Stimulated activated CD4-positive, alpha-beta T cell treated with anti-CD3 and anti-CD28 coated beads, Interleukin-4, amount 100 ng/mL, for 1 hour (primary cell): ENCODE results near the gene FAM13A.

Experiments
- DNase-seq: peaks from one replicate; pipeline ENCODE4 v3.0.0-alpha.2; 2020

The FAM13A gene

GRCh38 chr4:88738180-88738579 is 318.8 kb downstream of the FAM13A start:
- no peak for DNase-seq

DNA sequence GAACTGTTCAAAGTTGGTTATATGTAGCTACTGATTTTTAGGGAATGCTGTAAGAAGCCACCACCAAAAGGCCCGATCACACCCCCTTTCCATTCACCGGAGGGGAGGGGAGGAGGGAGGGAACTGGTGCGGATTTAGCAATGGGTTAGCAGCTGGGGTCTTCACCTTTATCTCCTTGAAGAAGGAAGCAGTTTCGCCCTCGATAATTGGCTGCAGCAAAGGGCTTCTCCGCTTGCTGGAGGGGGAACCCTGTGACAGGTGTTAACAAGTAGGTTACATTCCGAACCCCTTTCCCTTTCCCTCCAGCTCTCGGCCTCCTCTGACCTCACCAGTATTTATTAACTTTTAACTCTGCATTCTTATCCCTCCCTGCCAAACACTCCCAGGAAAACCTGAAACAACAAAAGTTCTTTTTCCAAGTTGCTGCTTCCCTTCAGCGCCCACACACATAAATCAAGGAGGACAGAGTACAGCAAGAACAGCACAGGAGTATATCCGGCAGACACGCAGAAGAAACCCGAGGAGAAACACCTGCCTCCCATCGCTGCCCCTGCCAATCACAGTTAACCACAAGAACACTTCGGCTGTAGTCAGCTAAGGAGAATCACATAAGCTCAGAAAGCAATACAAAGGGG is 319.6 kb downstream of the FAM13A start:
- DNase-seq = peak; percentile 7

DNA sequence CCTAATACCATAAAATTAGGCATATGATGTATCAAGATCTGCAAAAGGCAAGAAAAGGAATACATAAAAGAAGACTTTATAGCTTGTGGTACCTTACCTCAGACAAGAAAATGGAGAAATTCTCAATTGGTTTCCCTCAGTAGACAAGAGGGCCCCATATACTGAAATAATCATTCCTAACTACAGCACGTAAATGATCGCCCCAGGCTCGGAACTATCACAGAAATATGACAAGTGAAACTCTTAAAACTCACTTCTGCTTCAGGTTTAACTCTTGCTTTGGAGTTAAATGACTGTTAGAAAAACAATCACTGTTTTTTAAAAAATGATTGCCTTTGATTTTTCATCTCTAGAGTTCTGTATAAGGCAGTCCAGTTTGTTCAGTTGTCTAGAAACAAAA is 320.7 kb downstream of the FAM13A start:
- no peak for DNase-seq

- DNase-seq = no peak
Measured at GRCh38 chr4:88735564-88735963, 321.4 kb downstream of the FAM13A start.

GRCh38 chr4:88734403-88734949 is 322.5 kb downstream of the FAM13A start:
- no peak for DNase-seq

- no peak for DNase-seq
Measured at GRCh38 chr4:88732714-88733368, 324.1 kb downstream of the FAM13A start.

DNA sequence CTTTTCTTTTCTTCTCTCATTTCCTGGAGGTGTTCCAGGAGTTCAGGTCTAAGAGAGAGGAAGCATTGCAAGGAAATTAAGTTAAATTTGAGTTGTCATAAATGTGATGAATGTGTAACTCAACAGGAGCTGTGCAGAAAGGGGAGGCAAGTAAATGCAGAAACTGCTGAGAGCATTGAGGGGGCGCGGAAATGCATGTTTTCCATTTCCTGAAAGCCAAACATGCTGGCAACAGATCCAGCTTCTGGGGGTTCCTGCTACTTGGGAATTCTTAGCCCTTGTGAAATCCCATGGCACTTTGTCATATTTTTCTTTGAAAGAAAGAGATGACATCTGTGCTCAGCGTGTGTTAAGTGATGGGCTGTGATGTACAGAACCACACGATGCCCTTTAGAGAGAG is 325.6 kb downstream of the FAM13A start:
- no peak for DNase-seq

- no peak for DNase-seq
Measured at GRCh38 chr4:88730811-88731210, 326.2 kb downstream of the FAM13A start.

DNA sequence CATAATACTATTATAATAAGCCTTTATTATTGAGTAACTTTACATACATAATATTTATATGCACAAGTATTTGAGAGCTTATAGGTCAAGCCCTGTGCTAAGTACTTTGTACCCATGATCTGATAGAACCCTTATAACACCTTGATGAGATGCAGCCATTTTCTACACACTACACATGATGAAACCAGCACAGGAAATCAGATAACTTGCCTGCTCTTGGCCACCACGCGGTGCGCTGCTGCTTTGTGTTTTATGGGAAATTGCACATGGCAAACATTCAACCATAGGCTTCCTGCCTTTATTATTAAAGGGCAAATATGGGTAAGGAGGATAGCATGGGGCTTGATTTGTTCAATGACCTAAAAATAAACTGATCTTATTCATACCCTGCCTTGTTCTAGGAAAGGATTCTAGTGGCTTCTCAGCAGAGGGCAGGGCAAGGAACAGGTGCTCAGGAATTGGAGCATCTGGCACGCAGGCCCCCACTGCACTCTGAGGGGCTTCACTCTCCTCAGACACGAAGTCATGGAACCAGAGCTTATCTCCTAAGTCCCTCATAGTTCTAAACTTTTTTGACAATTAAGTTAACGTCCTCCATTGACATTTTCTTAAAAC is 327.7 kb downstream of the FAM13A start:
- no peak for DNase-seq

DNA sequence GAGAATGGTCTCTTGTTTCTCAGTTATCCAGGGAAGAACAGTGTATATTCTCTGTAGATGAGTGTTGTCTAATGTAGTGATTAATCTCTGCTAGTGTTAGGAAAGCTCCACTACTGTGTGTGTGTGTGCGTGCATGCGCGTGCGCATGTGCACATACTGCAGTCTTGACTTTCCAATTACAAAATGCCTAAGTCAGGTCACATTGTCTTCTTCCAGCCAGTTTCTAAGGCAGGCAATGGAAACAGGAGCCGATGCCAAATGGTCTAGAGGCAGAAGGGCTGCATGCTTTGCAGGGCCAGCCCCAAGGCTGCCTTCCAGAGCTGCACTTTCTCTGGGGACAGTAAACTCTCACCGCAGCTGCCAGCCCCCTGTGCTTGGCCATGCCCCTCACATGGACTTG is 328.8 kb downstream of the FAM13A start:
- no peak for DNase-seq

DNA sequence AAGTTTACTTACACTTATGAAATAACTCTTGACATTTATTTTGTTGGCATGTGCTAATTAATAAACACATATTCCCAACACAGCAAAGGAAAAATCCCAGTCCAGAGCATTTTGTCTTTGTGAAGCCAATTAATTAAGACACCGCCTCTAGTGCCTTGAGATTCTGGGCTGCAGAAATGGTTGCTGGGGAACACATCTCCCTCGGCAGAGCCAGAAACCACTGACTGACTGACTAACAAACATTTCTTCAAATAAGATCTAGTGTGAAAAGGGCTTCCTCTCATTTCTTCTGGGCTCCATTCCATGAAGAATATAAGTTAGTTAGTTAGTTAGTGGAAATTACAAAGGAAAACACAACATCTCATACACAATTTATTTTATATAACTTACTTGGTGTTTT is 331.0 kb downstream of the FAM13A start:
- DNase-seq = no peak

GRCh38 chr4:88725143-88725542 is 331.8 kb downstream of the FAM13A start:
- no peak for DNase-seq

DNA sequence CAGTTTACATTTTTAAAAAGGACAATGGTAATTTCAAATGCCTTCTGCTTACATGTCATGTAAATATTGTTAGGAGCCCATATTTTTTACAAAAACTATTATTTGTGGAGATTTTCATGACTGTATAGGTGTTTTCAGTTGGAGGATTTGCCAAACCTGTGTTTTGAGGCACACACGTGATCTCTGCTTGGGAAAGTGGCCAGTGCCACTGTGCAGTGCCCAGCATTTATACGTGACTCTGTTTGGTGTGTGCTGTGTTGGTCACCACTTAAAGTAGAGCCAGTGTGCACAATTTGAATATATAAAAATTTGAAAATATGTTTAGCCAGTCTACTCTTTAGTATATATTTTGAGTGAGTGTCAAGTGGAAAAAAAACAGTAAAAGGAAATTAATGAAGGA is 332.6 kb downstream of the FAM13A start:
- no peak for DNase-seq

GRCh38 chr4:88722828-88723227 is 334.2 kb downstream of the FAM13A start:
- no peak for DNase-seq

DNA sequence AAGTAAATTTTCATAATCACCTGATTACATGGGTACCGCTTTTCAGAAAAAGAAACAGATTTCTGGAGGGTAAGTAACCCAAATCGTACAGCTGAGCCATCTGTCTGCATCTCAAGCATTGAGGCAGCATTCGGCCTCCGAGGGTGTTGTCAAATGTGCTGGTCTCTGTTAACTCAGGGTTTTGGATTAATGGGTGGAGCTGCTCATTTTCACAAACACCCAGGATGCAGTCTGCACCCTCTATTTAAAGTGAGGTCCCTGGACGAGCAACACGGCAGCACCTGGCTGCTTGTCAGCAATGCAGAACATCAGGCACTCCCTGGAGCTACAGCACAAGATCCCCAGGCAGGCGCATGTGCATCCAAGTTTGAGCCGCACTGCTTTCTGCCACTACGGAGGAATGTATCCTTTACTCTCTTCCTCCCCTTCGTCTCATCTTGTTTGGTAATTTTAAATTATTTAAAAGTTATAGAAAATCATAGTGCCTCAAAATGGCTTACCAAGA is 334.7 kb downstream of the FAM13A start:
- no peak for DNase-seq

DNA sequence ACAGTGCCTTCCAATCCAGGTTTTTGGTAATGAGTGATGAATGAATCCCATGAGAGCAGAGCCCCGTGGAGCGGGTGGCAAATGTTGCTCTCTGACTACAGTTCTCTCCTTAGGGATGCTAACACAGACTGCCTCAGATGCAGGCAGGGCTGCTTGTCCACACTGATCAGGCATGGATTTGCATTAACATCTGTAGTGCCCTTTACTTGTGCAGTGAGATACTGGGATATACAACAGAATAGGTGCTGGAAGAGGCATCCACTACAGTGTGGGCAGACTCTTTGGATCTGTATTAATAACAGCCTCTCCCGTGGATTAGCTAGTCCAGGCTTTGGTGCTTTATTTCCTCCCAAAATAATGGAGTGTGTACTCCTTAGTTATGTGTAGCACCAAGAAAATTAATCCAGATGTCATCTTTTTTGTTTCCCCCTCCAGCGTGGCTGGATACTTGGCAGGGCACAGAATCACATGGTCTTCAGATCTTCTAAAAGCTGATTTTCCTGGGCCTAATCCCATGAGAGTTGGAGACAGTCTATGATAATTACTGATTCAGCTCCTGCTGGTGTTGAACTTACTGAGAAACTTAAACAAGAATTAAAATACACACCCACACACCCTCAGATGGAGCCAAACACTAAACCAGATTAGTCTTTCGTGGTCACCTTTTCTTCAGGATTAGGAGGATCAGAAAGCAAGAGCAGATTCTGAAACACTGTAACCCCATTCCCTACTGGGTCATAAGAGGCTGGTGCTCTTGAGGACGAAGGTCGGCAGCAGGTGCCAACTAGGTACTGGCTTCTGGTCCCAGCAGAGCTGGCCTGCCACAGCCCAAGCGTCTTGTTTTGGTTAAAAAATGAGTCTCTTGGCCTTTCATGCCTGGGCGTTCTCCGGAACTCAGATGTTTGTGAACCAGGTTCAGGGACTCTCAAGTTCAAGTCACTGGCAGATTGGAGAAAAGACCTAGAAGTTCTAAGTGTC is 336.2 kb downstream of the FAM13A start:
- DNase-seq = no peak

DNA sequence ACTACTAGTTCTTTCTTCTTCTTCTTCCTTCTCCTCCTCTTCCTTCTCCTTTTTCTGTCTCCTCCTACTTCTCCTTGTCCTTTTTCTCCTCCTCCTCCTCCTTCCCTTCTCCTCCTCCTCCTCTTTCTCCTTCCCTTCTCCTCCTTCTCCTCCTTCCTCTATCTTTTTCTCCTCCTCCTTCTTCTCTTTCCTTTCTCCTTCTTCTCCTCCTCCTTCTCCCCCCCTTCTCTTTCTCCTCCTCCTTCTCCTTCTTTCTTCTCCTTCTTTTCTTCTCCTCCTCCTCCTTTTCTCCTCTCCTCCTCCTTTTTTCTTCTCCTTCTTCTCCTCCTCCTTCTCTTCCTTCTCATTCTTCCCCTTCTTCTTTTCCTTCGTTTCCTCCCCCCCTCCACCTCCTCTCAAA is 337.6 kb downstream of the FAM13A start:
- DNase-seq = no peak

GRCh38 chr4:88718098-88718497 is 338.9 kb downstream of the FAM13A start:
- no peak for DNase-seq

GRCh38 chr4:88713782-88714181 is 343.2 kb downstream of the FAM13A start:
- no peak for DNase-seq

DNA sequence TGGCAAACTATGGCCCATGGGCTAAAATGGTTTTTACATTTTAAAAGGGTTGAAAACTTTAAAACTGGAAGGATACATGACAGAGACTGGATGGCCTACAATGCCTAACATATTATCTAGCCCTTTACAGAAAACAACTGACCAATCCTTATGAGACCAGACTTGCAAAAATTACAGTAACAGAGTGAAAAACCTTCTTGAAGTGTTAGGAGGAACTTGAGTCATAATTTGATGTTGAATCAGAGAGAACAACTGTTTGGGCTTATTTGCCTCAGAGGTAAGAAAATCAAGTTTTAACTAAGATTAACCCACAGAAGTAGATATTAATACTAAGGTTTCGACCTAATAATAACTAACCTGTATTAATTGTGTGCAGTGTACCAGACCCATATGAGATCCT is 347.0 kb downstream of the FAM13A start:
- DNase-seq = no peak

DNA sequence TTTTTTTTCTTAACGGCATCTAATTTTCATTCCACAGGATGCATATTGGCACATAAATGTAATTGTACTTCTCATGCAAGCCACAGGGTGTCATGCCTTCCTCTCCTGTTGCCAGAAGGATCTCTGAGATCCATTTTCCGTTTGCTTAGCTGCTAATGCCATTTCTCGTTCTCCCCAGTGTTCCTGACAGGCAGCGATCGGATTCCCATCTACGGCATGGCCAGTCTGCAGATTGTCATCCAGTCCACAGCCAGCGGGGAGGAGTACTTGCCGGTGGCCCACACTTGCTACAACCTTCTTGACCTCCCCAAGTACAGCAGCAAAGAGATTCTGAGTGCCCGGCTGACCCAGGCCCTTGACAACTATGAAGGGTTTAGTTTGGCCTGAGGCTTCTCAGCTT is 350.4 kb downstream of the FAM13A start:
- DNase-seq = no peak

- DNase-seq = no peak
Measured at GRCh38 chr4:88705805-88706492, 351.0 kb downstream of the FAM13A start.
